ENCODE data around the gene DHDDS.

- TF ChIP-seq CTCF (IDR thresholded peaks at IDR 0.05) (no peak), POLR2A (IDR thresholded peaks at IDR 0.05) (no peak)
Measured at GRCh38 chr1:26409191-26409807, 22.8 kb upstream of the DHDDS start.
